HG02678 (cell line): ENCODE results near the gene CD4.
A peak's percentile ranks its signal among the peaks of the same experiment; 100 is the strongest.

ENCODE experiments used
- ATAC-seq: cut with Tn5 transposase; IDR thresholded peaks from one replicate; pipeline ENCODE4 v1.9.1; 2021; ENCODE audit warnings: mild to moderate bottlenecking, moderate library complexity; ENCODE audit not compliant: unreplicated experiment

CD4 gene

DNA sequence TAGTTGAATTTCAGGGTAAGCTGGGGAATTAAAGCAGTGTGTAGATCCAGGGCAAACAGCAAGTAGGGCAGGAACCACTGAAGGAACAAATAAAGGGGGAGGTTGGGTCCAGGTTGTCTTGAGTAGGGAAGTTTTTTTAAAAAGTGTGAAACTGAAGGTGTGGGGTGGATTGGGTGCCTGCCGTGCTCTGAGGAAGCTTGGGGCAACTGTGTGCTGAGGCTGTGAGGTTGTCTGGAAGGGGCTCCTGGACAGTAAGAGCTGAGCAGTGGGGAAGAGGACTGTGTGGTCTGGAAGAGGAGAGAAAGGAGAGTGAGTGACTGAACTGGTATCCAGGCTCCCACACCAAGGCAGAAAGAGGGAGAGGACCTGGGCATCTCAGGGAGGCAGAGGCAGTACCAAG is 21.4 kb downstream of the CD4 start:
- no peak for ATAC-seq

DNA sequence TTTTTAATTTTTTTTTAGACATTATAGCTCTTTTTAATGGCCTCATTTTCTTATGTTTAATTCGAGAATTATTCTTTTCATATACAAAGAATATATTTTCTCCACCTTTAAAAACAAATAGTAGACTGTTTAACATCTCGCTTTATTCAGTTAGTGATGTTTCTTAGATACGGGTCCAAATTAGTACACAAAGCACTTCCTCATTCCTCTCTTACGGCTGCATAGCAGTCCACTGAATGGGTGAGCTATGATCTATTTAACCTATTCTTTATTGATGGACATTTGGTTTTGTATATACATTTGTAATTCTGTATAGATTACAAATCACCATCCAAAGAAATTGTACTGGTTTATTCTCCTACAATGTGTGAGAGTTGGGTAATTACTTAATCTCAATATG is 24.0 kb downstream of the CD4 start:
- ATAC-seq = no peak

DNA sequence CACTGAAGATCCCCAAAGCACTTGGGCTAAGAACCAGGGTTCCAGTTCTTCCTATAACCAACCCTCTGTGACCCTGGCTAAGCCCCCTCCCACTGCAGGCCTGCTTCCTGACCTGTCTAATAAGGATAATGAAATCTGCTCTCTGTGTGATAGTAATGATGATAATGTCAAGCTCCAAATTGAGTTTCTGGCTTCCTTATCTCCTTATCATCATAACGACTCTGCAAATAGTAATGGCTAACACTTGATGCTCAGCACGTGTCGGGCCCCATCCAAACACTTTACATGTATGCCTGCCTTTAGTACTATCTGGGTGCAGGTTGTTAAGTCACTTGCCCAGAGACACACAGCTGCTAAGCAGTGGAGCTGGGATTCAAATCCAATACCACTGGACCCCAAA is 27.3 kb downstream of the CD4 start:
- ATAC-seq = no peak

DNA sequence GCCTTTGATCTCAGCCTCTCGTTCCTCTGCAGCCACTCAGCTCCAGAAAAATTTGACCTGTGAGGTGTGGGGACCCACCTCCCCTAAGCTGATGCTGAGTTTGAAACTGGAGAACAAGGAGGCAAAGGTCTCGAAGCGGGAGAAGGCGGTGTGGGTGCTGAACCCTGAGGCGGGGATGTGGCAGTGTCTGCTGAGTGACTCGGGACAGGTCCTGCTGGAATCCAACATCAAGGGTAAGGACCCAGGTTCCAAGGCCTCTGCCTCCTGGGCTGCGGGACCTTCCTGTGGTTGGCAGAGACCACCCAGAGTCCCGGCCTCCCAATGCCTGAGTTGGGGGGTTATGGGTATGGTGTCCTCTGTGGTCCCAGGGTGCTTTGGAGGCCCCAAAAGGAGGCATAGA is 27.8 kb downstream of the CD4 start:
- no peak for ATAC-seq

DNA sequence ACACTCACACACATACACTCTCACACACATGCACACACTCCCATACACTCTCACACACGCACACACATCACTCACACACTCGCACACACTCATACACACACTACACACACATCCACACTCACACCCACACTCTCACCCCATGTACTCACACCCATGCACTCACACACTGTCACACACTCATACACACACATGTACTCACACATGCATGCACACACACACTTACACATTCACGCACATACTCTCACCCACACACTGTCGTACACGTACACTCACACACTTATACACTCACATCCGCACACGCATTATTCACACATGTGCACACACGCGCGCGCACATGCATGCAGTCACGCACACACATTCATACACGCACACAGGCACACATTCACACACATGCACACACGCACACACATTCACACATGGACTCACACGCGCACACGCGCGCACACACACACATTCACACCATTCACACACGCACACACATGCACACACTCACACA is 28.4 kb downstream of the CD4 start:
- no peak for ATAC-seq

DNA sequence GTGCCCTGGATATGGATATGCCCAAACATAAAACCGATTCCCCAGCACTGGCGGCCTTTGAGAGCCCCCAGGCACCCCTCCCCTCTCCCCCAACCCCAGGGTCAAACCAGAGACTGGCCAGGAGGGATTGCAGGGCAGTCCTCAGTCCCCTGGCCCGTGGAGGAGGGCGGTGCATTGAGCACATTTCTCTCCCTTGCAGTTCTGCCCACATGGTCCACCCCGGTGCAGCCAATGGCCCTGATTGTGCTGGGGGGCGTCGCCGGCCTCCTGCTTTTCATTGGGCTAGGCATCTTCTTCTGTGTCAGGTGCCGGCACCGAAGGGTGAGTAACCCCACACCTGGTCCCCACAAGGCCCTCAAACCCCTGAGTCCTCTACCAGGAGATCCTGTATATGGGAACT is 28.9 kb downstream of the CD4 start:
- no peak for ATAC-seq

DNA sequence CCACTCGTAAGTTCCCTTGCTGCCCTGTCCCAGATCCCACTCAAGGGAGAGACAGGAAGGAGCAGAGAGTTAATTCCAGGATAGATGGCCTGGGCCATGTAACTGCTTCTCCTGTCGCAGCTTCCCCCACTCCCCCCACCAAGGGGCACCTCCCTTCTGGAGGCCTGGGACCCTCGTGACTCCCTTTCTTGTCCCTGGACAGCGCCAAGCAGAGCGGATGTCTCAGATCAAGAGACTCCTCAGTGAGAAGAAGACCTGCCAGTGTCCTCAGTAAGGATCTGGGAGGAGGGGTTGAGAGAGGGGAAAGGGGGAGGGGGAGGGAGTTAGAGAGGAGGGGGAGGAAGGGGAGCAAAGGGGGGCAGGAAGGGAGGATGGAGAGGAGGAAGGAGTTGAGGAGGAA is 29.3 kb downstream of the CD4 start:
- no peak for ATAC-seq

DNA sequence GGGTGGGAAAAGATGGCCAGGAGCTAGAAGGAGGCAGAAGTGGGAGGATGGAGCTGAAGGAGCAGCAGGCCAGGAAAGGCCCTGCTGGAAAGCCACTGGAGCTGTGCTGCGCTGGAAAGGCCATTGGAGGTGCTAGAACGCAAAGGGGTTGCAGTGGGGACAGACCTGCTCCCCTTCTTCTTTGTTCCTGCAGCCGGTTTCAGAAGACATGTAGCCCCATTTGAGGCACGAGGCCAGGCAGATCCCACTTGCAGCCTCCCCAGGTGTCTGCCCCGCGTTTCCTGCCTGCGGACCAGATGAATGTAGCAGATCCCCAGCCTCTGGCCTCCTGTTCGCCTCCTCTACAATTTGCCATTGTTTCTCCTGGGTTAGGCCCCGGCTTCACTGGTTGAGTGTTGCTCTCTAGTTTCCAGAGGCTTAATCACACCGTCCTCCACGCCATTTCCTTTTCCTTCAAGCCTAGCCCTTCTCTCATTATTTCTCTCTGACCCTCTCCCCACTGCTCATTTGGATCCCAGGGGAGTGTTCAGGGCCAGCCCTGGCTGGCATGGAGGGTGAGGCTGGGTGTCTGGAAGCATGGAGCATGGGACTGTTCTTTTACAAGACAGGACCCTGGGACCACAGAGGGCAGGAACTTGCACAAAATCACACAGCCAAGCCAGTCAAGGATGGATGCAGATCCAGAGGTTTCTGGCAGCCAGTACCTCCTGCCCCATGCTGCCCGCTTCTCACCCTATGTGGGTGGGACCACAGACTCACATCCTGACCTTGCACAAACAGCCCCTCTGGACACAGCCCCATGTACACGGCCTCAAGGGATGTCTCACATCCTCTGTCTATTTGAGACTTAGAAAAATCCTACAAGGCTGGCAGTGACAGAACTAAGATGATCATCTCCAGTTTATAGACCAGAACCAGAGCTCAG is 30.0 kb downstream of the CD4 start:
- ATAC-seq = no peak

DNA sequence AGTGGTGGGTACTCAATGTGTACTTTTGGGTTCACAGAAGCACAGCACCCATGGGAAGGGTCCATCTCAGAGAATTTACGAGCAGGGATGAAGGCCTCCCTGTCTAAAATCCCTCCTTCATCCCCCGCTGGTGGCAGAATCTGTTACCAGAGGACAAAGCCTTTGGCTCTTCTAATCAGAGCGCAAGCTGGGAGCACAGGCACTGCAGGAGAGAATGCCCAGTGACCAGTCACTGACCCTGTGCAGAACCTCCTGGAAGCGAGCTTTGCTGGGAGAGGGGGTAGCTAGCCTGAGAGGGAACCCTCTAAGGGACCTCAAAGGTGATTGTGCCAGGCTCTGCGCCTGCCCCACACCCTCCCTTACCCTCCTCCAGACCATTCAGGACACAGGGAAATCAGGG is 30.8 kb downstream of the CD4 start:
- no peak for ATAC-seq

DNA sequence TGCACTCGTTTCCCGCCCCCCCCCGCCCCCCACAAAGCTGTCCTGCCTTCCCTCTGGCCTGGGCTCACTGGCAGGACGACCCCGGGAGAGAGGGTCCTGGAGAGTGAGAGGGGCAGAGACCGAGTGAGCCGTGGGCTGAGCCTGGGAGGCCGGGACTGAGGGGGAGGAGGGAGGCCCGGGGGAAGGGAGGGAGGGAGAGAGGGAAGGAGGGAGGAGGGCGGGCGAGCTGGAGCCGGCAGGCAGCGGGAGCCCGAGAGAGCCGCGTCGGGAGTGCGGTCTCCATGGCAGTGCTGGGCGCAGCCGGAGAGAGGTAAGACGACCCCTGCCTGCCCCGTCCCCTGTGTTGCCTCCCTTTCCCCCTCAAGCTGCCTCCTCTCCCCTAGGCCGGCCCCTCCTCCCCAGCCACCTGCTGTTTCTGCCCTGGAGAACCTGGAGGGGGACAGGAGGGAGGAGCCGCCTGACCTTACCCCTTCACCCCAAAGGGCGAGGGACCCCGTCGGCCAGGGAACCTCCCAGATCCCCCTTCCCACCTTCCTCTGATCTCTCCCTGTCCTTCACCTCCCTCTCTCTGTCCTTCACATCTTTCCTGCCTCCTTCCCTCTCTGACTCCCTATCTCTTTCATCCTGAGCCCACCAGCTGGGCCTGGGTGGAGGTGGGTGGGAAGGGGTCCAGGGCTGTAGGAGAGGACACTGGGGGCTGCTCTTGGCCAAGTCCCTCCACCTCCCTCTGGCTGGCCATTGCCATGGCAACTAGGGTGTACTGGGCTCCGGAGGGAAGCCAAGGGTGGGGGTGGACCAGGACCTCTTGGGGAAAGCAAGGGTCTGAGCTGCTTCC is 32.5 kb downstream of the CD4 start, which contains the start of gene GPR162:
Gene GPR162 (plus strand): TSS at position 231 of the 835 bp plus-strand sequence. CDS start 2,078 bp downstream, outside the sequence.
- ATAC-seq = no peak

DNA sequence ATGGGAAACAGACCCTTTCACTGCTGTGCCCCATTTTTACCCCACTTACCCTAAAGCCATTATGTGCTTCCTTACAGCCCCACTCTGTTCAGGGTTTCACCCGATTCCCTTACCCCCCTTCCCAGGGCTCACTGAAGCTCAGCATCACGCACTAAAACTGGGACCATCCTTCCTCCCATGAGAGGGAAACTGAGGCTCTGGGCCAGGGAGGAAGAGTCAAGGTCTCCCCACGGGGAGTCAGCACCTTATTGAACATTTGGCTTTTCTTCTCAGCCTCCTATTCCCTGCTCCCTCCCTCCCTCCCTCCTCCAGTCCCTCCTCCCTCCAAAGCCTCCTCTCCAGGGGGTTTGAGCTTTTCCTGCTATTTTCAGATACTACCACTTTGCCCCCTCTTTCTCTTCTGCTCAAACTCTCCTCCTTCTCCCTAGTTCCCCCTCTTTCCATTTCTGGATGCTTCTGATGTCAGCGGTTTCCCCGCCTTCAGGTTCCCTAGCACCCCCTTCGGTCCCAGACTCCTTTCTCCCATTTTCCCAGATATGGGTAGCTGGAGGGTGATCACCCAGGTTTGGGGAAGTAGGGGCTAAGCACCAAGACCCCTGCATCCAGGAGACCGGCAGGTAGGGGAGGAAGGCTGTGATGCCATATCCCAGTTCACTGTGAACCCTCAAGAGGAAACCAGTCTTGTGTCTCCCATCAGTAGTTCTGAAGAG is 33.3 kb downstream of the CD4 start:
- ATAC-seq = no peak

DNA sequence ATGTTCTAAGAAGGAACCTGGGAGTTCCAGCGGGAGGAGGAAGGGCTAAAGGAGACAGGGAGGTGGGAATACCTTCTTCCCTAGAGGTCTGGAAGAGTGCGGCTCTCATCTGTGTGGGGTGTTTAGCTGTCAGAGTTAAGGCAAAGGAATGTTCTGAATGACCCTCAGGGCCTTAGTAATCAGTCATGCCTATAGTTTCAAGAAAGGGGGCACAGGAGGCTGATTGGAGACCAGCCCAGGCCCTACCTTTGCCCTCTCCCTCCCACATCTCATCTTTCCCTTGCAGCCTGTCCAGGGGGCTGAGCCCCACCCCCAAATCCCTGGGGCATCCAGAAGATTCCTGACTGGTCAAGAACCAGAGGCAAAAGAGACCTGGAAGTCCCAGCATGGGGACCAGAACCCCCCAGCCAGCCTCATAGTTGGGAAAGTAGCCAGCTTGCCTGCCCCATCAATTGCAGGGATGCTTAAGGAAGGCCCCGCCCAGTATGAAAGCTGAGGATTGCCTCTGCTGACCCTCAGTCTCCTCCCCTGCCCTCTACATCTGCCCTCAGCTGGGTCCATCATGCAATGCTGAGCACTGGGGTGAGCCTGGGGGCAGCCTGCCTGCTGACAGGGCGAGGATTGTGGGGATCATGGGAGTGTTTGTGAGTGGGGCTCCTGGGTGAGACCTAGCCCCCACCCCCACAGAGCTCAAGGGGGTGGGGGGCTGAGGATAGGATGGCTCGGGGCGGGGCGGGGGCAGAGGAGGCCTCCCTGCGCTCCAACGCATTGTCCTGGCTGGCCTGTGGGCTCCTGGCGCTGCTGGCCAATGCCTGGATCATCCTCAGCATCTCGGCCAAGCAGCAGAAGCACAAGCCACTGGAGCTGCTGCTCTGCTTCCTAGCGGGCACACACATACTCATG is 34.1 kb downstream of the CD4 start:
- ATAC-seq = no peak

DNA sequence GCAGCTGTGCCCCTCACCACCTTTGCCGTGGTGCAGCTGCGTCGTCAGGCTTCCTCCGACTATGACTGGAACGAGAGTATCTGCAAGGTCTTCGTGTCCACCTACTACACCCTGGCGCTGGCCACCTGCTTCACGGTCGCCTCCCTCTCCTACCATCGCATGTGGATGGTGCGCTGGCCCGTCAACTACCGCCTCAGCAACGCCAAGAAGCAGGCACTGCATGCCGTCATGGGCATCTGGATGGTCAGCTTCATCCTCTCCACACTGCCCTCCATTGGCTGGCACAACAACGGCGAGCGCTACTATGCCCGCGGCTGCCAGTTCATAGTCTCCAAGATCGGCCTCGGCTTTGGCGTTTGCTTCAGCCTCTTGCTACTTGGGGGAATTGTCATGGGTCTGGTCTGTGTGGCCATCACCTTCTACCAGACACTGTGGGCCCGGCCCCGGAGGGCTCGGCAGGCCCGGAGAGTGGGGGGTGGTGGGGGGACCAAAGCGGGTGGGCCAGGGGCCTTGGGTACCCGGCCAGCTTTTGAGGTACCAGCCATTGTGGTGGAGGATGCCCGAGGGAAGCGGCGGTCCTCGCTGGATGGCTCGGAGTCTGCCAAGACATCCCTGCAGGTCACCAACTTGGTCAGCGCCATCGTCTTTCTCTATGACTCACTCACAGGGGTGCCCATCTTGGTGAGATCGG is 34.9 kb downstream of the CD4 start:
- no peak for ATAC-seq

DNA sequence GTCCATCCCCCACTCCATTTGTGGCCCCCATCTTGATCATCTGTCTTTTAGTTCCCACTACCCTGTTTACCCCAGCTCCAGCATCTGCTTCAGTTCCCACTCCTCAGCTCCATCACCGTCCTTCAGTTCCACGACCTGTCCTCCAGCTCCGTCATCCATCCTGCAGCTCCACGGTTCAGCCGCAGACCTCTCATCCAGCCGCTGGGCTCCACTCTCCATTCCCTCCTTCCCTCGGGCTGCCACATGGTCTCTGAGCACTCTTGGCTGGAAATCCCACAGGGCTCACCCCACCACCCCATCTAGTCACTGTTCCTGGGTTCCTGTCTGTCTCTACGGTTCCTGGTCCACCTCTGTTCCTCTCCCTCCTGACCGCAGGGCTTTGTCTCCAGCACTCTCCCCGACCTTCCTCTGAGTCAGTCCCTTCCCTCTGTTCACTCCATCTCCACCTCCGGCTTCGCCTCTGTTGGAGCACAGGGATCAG is 35.6 kb downstream of the CD4 start:
- ATAC-seq = no peak

DNA sequence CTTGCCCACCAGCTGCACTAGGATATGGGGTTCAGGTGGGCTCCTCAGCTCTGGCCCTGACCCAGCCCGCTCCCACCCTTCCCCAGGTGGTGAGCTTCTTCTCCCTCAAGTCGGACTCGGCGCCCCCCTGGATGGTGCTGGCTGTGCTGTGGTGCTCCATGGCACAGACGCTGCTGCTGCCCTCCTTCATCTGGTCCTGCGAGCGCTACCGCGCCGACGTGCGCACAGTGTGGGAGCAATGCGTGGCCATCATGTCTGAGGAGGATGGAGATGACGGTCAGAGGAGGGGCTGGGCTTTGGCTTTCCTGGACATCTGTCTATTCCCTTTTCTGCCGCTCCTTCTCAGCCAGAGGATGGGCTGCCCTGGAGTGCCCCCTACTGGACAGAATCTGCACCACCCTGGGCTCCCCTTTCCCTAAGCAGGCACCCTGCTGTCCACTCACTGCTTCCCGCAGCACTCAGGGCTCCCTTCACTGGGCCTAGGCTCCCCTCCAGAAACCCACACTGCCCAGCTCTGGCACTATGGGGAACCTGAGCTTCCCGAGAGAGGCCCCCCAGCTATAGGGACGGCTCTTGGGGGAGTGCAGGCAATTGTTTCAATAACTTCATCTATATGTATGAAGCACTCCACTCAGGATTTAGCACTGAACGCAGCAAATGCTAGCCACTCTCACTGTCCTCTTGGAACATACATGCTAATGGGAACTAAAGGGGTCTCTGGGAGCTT is 36.2 kb downstream of the CD4 start:
- ATAC-seq = peak; percentile 57

DNA sequence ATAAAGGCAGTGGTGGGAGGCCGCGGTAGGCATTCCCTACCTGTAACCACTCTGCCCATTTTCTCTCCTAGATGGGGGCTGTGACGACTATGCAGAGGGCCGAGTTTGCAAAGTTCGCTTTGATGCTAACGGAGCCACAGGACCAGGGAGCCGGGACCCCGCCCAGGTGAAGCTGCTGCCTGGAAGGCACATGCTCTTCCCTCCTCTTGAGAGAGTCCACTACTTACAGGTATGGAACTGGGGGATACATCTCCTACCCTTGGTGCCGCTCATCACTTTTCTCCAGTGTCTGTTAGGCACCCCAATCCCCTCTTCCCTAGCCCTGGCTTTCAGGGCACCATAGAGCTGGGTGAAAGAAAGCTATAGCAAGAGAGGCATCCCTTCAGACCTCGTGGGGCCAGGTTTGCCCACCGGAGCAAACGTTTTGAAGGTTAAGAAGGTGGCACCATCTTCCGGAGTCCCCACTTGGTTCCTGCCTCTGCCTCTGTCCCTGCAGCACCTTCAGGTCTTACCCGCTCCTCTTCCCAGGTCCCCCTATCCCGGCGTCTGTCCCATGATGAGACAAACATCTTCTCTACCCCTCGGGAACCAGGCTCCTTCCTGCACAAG is 36.9 kb downstream of the CD4 start:
- no peak for ATAC-seq

DNA sequence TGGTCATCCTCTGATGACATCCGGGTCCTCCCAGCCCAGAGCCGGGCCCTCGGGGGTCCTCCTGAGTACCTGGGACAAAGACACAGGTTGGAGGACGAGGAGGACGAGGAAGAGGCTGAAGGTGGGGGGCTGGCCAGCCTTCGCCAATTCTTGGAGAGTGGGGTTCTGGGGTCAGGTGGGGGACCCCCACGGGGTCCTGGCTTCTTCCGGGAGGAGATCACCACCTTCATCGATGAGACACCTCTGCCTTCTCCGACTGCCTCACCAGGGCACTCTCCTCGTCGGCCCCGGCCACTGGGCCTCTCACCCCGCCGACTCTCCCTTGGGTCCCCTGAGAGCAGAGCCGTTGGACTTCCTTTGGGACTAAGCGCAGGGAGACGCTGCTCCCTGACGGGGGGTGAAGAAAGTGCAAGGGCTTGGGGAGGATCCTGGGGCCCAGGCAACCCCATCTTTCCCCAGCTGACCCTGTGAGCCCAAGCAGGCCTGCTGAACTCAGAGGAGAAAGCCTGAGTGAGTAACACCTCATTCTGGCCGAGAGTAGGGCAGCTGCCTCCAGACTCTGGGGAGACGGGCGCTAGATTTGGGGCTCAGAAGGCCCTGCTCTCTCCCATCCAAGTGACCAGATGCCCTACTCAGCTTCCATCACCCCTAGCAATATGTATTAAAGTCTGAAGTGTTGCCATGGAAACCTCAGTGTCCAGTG is 37.6 kb downstream of the CD4 start:
- ATAC-seq = no peak
